GM21390 (cell line): Measurements from ENCODE around the gene C1QBP.
"Not testable (repeated sequence)": the region's sequence is repeated elsewhere in the genome, so short reads cannot be mapped to it uniquely, and the experiment has no call there.

Experiments used
- ATAC-seq: cut with Tn5 transposase; IDR thresholded peaks from one replicate; pipeline ENCODE4 v1.9.1; 2021; ENCODE audit not compliant: unreplicated experiment

The C1QBP gene

GRCh38 chr17:5438716-5439445 is at the start of gene C1QBP:
Gene C1QBP (minus strand): TSS chr17:5439155. CDS start chr17:5439073, 82 bp downstream.
- peak; percentile 81 for ATAC-seq

- ATAC-seq, result no peak
Measured at GRCh38 chr17:5488752-5489151, 49.8 kb upstream of the C1QBP start.

- ATAC-seq, result peak; percentile 84
Measured at GRCh38 chr17:5486206-5487124, 47.5 kb upstream of the C1QBP start, which contains the start of gene MIS12. Gene MIS12 (plus strand): TSS chr17:5486566. CDS start chr17:5488863, 2,297 bp downstream.

GRCh38 chr17:5485270-5486205 is 46.6 kb upstream of the C1QBP start, which contains the start of gene DERL2:
Gene DERL2 (minus strand): TSS chr17:5486178. CDS start chr17:5486161, 17 bp downstream.
- peak; percentile 5 for ATAC-seq

GRCh38 chr17:5481451-5481850 is 42.5 kb upstream of the C1QBP start:
- ATAC-seq, result no peak

GRCh38 chr17:5480962-5481361 is 42.0 kb upstream of the C1QBP start:
- ATAC-seq, result no peak

GRCh38 chr17:5478992-5479391 is 40.0 kb upstream of the C1QBP start:
- no peak for ATAC-seq

GRCh38 chr17:5473906-5474305 is 35.0 kb upstream of the C1QBP start:
- no peak for ATAC-seq

GRCh38 chr17:5472511-5472910 is 33.6 kb upstream of the C1QBP start:
- no peak for ATAC-seq

- ATAC-seq, result no peak
Measured at GRCh38 chr17:5468075-5468473, 29.1 kb upstream of the C1QBP start.

- ATAC-seq, result no peak
Measured at GRCh38 chr17:5467416-5467815, 28.5 kb upstream of the C1QBP start.

GRCh38 chr17:5466295-5466694 is 27.3 kb upstream of the C1QBP start:
- no peak for ATAC-seq

- ATAC-seq, result no peak
Measured at GRCh38 chr17:5464717-5465507, 26.0 kb upstream of the C1QBP start.

GRCh38 chr17:5446786-5447185 is 7.8 kb upstream of the C1QBP start:
- ATAC-seq, result no peak

GRCh38 chr17:5444209-5444608 is 5.3 kb upstream of the C1QBP start:
- no peak for ATAC-seq

- ATAC-seq, result no peak
Measured at GRCh38 chr17:5443728-5444127, 4.8 kb upstream of the C1QBP start.

- no peak for ATAC-seq
Measured at GRCh38 chr17:5439446-5439764, 450 bp upstream of the C1QBP start.

GRCh38 chr17:5437721-5438317 is 1.1 kb downstream of the C1QBP start:
- no peak for ATAC-seq

- ATAC-seq, result not testable (repeated sequence)
Measured at GRCh38 chr17:5435781-5436315, 3.1 kb downstream of the C1QBP start.
